Mesothelial cell of epicardium (in vitro differentiated cells): ENCODE results near the gene SOX6. TPM values are rescaled to one million over a fixed set of nuclear protein-coding genes. Genes with fewer than 3 reads are reported as not detected.

Source experiments
- DNase-seq, 2 experiments: peaks; one replicate each; pipeline ENCODE4 v3.0.0; 2021; ENCODE audit warnings: low spot score in 2 of 2; ENCODE audit not compliant: unreplicated experiment in 2 of 2
- H3K27ac Mint-ChIP-seq: 2 replicates; pipeline ENCODE4 v1.8.0; 2021; ENCODE audit warnings: mixed read lengths
- H3K27me3 Mint-ChIP-seq: 2 replicates; pipeline ENCODE4 v1.8.0; 2021; ENCODE audit warnings: low read depth, mixed read lengths
- H3K36me3 Mint-ChIP-seq: 2 replicates; pipeline ENCODE4 v1.8.0; 2021; ENCODE audit warnings: mixed read lengths
- H3K4me1 Mint-ChIP-seq: 2 replicates; pipeline ENCODE4 v1.8.0; 2021; ENCODE audit warnings: mixed read lengths
- H3K4me3 Mint-ChIP-seq: 2 replicates; pipeline ENCODE4 v1.8.0; 2021; ENCODE audit warnings: mild to moderate bottlenecking, moderate library complexity, mixed read lengths
- H3K9me3 Mint-ChIP-seq: 2 replicates; pipeline ENCODE4 v1.8.0; 2021; ENCODE audit warnings: mixed read lengths
- CTCF ChIP-seq: fragments of 200-600 bp; sonication (generic); IDR thresholded peaks from one replicate; pipeline ENCODE4 v1.5.0; 2021; ENCODE audit warnings: antibody characterized with exemption; ENCODE audit not compliant: unreplicated experiment
- total RNA-seq: library from RNA; stranded (reverse); gene quantifications from 3 replicates; pipeline ENCODE4 v1.2.1, GENCODE V29; 2021

SOX6 gene
- total RNA-seq, 1 donor from 2014 or later, result 46.4 TPM

GRCh38 chr11:15988693-15989231, 367.6 kb downstream of the SOX6 start:
- H3K9me3 Mint-ChIP-seq, result no peaks in the 10 kb centered on the region
- DNase-seq, result no peak
- peaks cover 9% of the 10 kb centered on the region for H3K4me1 Mint-ChIP-seq
- no peak overlapping the region for H3K27ac Mint-ChIP-seq
- H3K27me3 Mint-ChIP-seq, result no peaks in the 10 kb centered on the region
- no peak overlapping the region for H3K4me3 Mint-ChIP-seq
- H3K36me3 Mint-ChIP-seq, result no peaks in the 10 kb centered on the region
- TF ChIP-seq CTCF, result no peak

GRCh38 chr11:15988016-15988550, 368.3 kb downstream of the SOX6 start:
- DNase-seq, result no peak
- no peak overlapping the region for H3K4me3 Mint-ChIP-seq
- H3K36me3 Mint-ChIP-seq, result no peaks in the 10 kb centered on the region
- no peak overlapping the region for H3K27ac Mint-ChIP-seq
- H3K4me1 Mint-ChIP-seq, result peaks cover 3% of the 10 kb centered on the region
- no peak for TF ChIP-seq CTCF
- H3K9me3 Mint-ChIP-seq, result no peaks in the 10 kb centered on the region
- H3K27me3 Mint-ChIP-seq, result no peaks in the 10 kb centered on the region

GRCh38 chr11:15987046-15987445, 369.3 kb downstream of the SOX6 start:
- Mint-ChIP-seq H3K27ac (no peak overlapping the region), H3K4me1 (peaks cover 3% of the 10 kb centered on the region), H3K27me3 (no peaks in the 10 kb centered on the region)

GRCh38 chr11:15985860-15986139, 370.5 kb downstream of the SOX6 start:
- H3K4me1 Mint-ChIP-seq, result peaks cover 3% of the 10 kb centered on the region
- H3K9me3 Mint-ChIP-seq, result no peaks in the 10 kb centered on the region
- H3K4me3 Mint-ChIP-seq, result no peak overlapping the region
- no peak for DNase-seq
- no peak overlapping the region for H3K27ac Mint-ChIP-seq
- no peak for TF ChIP-seq CTCF
- no peaks in the 10 kb centered on the region for H3K36me3 Mint-ChIP-seq
- no peaks in the 10 kb centered on the region for H3K27me3 Mint-ChIP-seq

More at GRCh38 chr11:15987046-15987445, 369.3 kb downstream of the SOX6 start:
- Mint-ChIP-seq H3K9me3 (no peaks in the 10 kb centered on the region), H3K36me3 (no peaks in the 10 kb centered on the region), H3K4me3 (no peak overlapping the region)
- DNase-seq, result no peak
- no peak for TF ChIP-seq CTCF

GRCh38 chr11:15985127-15985859, 371.1 kb downstream of the SOX6 start:
- no peaks in the 10 kb centered on the region for H3K9me3 Mint-ChIP-seq
- H3K4me1 Mint-ChIP-seq, result peaks cover 3% of the 10 kb centered on the region
- no peak for DNase-seq
- H3K36me3 Mint-ChIP-seq, result no peaks in the 10 kb centered on the region
- no peak overlapping the region for H3K27ac Mint-ChIP-seq
- H3K4me3 Mint-ChIP-seq, result no peak overlapping the region
- no peaks in the 10 kb centered on the region for H3K27me3 Mint-ChIP-seq
- no peak for TF ChIP-seq CTCF
